Hematopoietic multipotent progenitor cell treated with erythropoietin and hydrocortisone succinate and interleukin-3 and kit ligand, for 6 days (in vitro differentiated cells): ENCODE data around the gene OGDH.
A peak's percentile ranks its signal among the peaks of the same experiment; 100 is the strongest.

Experiments
- DNase-seq: peaks from one replicate; pipeline ENCODE4 v3.0.0-alpha.2; 2015

OGDH gene

GRCh38 chr7:44638611-44639557 lies 32.5 kb downstream of the OGDH start:
- DNase-seq = peak; percentile 90

DNA sequence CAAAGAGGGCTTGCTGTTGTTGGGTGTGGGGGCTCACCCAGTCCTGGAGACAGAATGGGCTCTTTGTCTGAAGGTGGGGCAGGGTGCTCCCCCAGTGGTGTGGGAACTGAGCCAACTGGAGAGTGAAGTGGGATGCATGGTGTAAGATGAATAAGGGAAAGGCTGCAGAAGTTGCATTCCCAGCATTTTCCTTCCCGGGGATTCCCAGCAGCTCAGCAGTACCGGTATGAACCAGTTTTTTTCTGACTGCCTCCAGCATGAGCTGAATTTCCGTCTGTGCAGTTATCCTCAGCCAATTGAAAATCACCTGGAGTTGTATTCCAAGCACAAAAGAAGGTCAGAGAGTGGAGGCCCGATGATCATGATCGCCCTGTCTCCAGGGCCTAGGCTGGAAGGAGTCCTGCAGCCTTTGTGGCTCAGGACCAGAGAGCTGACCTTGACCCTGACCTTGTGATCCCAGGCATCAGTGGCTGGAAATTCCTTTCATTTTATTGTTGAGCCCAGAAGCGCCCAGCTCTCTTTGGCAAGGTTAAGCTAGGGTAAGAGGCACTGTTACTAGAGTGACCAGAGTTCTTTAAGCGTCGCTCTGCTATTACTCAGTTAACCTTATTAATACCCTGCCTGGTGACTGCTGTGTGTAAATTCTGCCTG lies 33.4 kb downstream of the OGDH start:
- no peak for DNase-seq

DNA sequence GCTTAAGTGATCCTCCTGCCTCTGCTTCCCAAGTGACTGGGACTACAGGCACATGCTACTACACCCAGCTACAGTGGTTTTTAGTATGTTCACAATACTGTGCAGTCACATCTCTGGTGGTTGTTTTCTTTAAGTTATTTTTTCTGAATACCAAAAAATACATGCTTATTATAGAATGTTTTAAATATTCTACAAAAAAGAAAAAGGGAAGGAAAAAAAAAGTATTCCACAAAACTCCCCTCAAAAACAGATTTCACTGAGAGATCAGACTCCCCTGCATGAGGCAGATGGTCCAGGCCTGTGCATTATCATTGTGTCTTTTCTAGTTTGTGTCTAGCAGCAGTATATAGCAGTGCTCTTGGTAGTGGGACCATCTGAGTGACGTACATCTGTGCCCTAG lies 36.8 kb downstream of the OGDH start:
- DNase-seq = no peak

- DNase-seq = no peak
These were observed 38.8 kb downstream of the OGDH start for GRCh38 chr7:44645254-44645653.

- no peak for DNase-seq
These were observed 39.3 kb downstream of the OGDH start for GRCh38 chr7:44645696-44646095.

DNA sequence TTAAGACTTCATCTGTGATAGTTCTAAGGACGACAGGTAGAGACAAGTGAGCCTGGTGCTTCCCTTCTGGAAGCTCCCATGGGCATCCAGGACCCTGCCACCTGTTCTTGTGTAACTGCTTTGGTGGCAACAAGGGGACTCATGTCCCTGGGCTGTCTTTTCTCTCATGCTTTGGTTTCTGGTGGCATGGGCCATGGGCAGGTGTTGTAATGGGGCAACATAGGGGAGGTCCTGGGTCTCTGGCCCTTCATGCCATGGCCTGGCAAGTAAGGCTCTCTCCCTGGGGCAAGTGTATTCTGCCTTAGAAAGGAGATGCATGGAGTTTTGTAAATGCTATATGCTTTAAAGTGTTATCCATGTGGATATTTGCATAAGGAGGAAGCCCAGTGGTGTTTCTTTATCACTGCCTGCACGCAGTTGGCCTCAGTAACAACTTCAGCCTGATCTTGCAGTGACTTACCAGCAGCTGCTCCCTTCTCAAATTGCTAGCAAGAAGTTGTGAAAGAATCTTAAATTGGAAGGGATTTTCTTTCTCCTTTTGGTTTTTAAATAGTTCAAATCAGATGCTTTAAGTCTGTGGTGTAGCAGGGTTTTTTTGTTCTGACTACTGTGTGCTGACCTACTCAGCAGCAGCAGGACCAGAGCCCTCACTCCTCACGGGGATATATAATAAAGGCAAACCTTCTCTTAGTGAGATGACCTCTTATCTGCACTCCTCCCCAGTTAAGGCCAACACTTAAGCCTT lies 39.9 kb downstream of the OGDH start:
- DNase-seq = no peak

GRCh38 chr7:44646921-44647636 lies 40.7 kb downstream of the OGDH start:
- no peak for DNase-seq

DNA sequence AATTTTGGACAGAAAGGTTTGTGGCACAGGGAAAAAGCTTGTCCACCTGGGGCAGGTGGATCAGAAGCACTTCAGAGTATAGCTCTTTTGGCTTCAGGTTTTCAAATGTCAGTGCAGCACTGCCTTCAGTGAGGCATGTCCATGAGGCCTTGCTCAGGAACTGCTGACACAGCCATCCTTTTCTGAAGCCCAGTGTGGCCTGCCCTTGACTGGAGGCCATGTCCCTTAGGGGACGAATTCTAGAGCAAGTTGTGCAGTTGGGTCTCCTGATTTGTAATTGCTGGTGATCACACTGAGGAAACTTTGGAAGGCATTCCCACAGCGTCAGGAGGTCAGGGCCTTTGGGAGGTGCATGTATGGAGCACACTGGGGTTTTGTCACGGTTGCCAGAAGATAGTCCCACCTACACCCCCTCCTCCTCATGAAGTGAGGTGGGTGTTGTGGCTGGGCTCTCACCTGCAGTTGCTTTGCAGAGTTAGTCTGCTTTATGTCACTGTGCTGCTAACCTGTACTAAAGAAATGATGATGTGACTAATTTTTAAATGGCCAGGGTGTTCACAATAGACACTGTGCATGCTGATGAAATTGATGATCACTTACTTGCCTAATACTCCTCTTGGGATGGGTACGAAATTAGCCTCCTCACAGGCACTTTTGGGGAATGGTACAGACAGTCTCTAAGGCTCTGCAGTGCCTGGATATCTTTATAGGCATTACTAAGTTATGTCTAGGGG lies 41.7 kb downstream of the OGDH start:
- no peak for DNase-seq

- no peak for DNase-seq
These were observed 43.8 kb downstream of the OGDH start for GRCh38 chr7:44650242-44650641.

- no peak for DNase-seq
These were observed 44.3 kb downstream of the OGDH start for GRCh38 chr7:44650772-44651171.

GRCh38 chr7:44652535-44652934 lies 46.1 kb downstream of the OGDH start:
- DNase-seq = no peak

DNA sequence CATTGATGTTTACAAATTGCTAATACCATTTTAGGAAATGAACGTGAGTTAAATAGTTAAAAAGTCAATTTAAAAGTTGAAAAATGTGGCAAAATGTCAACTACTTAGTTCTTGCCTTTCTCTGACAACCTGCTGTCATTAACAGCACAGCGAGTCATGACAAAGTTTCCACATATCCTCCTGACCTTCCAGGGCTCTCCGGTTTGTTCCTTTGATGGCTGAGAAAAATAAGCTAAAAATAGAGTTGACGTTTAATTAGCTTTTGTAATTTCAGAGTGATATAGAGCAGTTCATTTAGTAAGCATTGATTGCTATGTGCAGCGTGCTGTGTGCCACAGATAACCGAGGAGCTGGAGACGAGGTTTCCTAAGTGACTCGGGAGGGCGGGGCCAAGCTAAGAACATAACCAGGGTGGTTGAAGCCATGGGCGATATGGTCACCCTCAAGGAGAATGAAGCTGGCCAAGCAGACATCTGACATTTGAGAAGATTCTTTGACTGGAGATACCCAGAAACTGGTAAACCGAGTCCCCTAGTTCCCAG lies 47.9 kb downstream of the OGDH start:
- peak; percentile 84 for DNase-seq

- DNase-seq = no peak
These were observed 48.9 kb downstream of the OGDH start for GRCh38 chr7:44655341-44655740.

GRCh38 chr7:44658979-44659378 lies 52.6 kb downstream of the OGDH start:
- DNase-seq = no peak

GRCh38 chr7:44661233-44661632 lies 54.8 kb downstream of the OGDH start:
- no peak for DNase-seq

DNA sequence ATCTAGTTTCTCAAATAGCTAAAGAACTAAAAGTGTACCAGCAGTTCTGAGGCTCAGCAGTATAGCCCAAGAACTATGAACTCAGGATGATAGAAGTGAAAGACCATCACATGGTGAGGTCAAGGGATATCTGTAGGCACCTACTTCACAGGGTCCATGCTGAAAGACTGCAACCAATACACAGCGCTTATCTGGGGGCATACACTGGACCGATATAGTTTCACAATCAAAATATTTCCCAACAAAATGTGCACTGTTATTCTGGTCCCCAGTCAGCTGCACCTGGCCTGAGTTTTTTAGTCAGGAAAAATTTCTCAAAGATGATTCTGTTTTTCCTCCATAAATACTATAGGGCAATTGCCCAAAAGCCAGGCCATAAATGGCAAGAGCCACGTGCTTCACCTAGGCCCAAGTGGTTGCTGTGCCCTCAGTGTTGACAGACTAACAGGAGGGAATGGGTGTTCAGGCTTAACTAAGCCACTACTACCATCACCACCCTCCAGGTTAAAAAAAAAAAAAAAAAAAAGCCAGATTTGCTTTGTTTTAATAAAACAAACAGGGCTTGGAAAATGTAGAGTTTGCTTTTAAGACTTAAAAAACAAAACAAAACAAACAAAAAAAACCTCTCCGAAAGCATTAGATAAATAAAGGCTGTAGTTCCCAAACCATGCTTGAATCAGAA lies 58.5 kb downstream of the OGDH start:
- no peak for DNase-seq

DNA sequence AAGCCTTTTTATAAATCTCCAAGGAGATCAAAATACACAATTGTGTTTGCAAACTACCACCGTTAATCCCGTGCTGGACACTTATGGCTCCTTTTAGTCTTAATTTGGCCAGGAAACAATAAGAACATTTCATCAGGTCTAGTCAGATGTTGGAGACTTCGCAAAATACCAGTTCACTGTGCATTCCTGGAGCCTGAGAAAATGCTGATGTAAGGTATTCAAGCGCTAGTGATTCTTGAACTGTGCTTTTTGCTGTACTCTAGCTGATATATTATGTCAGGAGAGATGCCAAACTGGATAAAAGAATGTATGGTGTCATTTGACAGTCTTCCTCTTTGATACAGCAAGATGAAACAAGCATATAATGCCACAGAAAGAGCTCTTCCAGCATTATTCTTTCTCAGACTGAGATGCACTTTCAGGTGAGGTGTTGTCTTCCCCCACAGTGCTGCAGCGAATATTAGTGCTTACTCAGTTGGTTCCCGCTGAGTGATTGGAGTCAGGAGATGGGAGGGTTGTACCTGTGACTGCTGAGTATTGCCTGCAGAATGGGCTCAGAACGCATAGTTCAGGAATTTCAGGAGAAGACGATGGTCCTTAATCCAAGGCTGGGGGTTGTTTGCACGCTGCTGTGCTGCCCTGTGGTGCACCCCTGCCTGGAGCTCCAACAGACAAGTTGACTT lies 59.2 kb downstream of the OGDH start:
- no peak for DNase-seq

DNA sequence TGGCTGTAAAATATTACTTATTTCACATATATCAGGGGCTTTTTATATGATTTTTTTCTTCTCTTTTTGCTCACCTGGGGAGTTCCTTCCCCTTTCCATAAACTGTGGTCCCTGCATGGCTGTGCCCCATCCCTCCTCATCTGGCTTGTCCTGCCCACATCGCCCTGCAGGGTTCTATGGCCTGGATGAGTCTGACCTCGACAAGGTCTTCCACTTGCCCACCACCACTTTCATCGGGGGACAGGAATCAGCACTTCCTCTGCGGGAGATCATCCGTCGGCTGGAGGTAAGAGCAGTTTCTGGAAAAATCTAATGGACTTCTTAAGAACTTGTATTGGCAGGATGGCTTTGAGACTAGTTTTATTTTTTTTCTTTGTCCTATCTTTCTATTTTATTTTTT lies 60.1 kb downstream of the OGDH start:
- no peak for DNase-seq

DNA sequence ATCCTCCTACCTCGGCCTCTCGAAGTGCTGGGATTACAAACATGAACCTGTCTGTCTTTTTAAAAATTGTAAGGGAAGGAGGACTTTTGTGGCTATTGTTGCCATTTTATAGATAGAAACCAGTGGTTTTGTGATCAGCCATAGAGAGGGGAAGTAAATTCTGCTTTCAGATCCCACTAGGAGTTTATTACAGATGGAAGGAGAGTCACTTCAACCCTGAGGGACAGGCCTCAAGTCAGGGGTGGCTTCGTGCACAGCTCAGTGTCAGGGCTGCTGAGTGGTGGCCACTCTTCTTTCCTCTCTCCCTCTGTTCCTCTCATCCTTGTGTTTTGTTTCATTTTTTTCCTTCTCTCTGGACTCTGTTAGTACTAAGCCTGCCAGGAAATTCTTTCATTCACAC lies 60.8 kb downstream of the OGDH start:
- DNase-seq = no peak

GRCh38 chr7:44671069-44671468 lies 64.6 kb downstream of the OGDH start:
- DNase-seq = no peak

DNA sequence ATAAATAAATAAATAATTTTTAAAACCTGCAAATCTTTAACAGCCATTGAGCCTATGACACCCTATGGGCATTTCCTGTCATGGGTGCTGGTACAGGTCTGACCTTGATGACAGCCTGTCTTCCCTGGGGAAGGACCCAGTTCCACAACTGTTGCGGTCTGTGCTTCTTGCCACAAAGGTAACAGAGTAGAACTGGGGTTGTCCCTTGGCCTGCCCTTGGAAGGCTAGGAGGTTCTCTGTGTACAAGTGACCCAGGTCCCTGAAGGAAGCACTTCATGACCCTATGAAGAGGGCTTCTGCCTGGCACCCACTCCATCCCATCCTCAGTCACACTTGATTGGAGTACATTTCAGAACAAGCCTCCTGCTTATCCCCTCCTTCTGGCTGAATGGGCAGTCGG lies 66.9 kb downstream of the OGDH start:
- DNase-seq = no peak
